Femur (tissue), 1 donor: ENCODE measurements around the gene NPBWR2.
A peak's percentile ranks its signal among the peaks of the same experiment; 100 is the strongest.

Source experiments
- DNase-seq: peaks from one replicate; pipeline ENCODE4 v3.0.0-alpha.2; 2017

The NPBWR2 gene

DNA sequence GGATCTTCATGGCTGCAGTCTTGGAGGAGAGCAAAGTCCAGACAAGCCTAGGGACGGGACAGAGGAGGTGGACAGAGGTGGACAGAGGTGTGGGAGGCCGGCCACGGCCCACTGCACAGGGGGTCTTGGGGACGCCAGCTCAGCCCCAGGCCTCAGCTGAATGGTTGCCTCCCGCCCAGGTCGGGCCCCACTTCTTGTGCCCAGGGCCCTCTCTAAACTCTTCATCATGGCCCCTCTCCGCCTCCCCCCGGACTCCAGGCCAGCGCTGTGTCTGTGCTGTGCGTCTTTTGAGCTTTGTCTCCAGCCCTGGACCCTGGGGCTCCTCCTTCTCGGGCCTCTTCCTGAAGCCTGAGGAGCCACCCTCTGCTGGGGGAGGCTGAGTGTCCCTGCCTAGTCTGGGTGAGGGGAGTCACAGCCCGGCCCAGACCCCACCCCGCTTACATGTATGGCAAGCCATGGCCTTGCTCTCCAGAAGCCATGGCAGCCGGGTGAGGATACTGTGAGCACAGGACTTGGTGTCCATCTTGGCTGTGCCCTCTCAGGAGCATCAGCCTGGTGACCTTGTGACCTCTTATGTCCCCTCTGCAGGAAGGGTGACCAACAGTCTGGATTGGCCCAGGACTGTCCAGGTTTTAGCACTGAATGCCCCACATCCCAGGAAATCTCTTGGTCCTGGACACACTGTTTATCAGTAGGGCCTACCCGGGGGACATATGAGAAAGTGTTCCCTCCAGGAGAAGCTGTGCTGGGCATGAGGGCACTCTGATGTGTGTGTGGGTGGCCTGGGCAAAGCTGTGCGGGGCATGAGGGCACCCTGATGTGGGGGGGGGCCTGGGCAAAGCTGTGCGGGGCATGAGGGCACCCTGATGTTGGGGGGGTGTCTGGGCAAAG lies 9.4 kb upstream of the NPBWR2 start:
- no peak for DNase-seq

DNA sequence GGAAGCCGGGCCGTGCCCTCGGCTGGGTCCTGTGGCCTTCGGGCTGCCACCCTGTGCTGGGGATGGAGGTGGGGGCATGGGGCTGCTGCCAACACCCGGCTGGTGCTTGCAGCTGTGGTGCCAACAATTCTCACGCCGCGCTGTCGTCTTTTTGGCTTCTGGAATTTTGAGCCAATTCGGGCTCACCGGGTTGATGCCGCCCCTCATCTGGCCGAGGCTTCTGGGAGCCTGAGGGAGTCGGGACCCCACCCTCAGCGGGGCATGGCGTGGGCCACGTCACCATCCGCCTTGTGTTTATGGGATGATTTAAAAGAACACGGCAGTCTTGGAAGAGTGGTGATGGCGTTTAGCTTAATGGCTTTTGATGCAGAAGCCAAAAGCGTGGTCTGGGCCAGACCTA lies 8.7 kb upstream of the NPBWR2 start:
- DNase-seq = no peak

DNA sequence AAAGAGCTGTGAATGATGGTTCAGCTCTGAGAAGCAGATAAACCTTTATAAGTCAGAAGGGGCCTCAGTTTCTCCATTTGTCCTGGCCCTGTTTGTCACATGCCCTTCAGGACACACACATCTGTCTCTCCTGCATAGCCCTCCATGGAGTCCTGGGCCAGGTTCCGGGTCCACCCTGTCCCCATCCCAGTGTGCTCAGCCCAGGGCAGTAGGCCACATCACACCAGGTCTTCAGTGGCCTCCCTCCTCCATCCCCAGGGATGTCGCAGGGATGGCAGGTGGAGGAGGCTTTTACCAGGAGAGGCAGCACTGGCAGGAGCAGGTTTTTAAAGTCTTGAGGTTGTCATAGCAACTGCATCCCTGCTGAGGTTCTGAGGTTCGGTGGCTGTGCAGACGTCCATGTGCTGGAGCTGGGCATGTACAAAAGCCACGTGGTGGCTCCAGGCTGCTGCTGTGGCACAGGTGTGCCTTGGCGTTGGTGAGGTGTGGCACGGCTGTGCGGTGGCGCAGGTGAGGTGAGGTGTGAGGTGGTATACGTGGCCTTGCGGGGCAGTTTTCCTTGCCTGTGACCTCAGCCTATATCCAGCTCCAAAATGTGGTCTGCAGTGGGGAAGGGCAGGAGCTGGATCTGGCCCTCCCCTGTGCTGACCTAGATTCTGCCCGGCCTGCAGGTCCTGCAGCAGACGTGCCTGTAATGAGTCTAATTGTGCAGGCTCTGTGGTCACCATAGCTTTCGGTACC lies 8.0 kb upstream of the NPBWR2 start:
- peak; percentile 3 for DNase-seq

DNA sequence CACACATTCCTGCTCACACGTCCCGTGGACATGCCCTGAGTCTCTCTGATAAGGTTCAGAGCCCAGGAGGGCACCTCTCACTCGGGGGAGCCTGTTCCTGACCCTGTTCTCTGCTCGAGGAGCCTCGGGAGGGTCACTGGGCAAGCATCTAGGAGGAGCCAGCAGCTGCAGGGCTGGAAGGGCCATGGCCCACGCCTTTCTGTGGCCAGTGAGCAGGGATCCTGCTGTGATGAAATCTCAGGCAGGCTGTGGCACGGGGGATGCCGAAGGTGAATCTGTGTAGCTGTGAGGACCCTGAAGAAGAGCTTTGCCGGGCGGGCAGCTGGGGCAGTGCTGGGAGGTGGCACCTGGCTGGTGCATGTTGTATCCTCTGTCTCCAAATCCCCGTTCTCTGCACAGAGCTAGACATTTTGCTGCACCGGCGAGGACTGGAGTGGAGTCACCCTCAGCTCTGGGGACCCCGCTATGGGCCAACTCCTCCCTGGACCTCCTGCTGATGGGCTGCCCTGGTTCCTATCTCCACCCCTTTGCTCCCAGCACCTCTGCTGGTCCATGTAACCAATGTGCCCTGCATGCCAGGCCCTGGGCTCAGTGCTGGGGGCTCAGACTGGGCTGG lies 7.1 kb upstream of the NPBWR2 start:
- DNase-seq = peak; percentile 11

DNA sequence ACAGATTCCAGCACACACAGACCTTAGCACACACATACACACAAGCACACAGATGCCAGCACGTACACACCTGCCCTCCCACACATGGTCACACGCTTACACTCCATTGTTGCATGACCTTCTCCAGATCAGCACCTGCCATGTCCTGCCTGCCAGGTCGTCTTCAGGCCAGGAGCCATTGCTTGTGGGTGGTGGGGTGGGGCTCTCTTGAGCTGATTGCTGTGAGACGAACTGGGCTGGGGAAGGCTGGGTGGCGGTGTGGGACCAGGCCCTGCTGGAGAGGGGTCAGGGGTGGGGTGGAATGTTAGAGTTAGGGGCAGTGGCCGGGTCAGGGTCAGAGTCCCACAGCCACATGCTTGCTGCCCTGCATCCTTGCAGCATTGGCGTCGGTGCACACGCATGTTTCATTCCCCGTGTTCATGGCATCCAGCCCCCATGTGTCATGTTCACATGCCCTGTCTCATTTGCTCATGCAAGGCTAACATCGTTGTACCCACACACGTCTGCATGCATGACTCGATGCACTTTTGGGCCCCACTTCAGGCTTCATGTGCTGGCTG lies 6.5 kb upstream of the NPBWR2 start:
- DNase-seq = peak; percentile 14

DNA sequence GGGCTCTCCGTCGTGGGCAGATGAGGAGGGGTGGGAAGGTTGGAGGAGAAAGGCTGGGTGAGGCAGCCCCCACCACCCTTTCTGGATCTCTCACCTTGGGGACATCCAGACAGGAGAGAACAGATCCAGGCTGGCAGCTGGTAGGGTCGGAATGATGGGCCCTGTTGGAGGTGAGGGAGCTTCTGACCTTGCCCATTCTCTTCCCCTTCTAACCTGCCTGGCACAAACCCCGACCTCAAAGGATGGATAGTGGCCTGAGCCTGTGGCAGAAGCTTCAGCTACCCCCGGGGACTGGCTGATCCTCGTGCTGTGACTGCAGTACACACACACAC lies 6.0 kb upstream of the NPBWR2 start:
- no peak for DNase-seq

DNA sequence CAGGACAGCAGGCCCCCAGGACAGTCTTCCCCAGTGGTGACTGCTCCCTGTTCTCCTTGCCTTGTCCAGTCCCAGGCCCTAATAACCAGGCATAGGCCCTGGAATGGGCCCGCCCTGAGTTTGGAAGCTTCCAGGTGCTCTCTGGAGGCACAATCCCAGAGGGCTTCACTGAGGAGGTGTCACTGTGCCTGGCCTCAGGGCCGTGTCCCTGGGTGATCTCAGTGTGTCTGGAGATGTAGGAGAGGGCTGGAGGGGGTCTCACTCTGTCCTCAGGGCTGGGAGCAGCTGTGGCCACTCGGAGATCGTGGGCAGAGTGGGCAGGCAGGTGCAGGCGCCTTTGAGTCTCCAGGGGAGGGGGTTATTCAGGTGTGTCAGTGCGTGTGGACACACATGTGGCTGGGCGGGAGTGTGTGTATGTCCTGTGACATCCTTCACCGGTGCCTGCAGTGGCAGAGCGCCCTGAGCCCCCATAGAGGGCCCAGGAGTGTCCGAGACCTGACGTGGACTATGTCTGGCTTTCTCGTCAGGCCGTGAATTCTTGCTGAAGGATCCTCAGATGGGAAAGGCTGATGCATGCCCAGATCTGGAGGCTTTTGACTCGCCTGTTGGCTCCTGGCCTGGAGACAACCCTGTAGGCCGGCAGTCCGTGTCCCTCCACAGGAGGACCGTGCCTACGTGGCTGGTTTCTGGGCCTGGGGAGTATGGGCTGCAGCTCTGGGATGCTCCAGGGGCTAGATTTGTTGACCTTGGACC lies 5.5 kb upstream of the NPBWR2 start:
- peak; percentile 14 for DNase-seq

DNA sequence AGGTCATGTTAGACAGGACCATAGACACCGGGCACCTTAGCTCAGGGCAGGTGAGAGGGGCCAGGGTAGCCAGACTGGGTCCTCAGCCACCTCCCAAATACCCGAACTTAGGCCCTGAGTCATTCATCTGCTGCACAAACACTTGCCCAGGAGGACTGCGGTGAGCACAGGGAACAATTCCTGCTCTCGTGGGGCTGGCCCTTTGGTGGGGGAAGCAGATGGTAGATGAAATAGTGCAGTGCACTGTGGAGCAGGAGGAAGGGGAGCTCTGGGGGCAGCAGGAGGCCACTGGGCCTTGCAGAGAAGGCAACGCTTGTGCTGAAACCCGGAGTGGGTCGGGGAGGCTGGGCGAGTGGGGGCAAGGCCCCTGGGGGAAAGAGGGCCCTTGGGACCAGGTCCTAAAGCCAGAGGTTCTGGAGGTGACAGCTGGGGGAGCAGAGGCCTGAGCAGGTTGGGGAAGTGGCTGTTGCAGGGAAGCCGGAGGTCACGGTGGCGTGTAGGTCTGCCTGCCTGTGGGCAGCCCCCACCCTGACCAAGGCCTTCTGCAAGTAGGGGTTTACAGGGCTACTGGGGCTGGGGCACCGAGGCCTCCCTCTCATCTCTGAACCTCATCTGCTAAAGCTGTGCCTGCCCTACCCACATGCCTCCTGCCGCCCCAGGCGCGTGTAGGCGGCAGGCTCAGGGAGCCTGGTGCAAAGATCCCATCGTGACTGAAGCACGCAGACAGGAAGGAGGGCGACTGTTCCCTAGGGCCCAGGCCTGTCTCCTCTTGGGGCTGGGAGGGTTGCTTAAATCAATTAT lies 4.7 kb upstream of the NPBWR2 start:
- peak; percentile 11 for DNase-seq

DNA sequence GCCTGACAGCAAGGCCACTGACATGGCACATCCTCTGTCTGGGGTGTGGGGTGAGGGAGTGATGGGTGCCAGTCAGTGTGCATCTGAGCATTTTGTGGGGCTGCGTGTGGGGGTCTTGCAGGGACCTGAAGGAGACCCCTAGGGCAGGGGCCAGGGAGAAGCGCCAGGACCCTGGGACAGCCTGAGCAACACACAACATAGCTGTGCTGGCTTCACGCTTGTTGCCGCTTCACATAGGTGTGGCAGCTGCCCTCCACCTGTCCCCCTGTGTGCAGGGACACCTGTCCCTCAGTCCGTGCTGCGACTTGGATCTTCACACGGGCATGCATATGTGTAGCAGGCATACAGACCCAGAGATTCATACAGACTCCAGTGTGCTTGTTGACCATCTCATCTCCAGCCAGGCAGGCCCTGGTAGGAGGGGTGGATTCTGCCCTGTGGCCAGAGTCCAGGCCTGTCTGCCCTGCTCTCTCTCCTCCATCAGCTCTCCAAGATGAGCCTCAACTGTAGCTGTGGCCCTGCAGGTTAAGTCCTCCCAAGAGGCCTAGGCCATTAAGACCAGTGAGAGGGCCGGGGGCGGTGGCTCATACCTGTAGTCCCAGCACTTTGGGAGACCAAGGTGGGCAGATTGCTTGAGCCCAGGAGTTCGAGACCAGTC lies 3.2 kb upstream of the NPBWR2 start:
- no peak for DNase-seq

DNA sequence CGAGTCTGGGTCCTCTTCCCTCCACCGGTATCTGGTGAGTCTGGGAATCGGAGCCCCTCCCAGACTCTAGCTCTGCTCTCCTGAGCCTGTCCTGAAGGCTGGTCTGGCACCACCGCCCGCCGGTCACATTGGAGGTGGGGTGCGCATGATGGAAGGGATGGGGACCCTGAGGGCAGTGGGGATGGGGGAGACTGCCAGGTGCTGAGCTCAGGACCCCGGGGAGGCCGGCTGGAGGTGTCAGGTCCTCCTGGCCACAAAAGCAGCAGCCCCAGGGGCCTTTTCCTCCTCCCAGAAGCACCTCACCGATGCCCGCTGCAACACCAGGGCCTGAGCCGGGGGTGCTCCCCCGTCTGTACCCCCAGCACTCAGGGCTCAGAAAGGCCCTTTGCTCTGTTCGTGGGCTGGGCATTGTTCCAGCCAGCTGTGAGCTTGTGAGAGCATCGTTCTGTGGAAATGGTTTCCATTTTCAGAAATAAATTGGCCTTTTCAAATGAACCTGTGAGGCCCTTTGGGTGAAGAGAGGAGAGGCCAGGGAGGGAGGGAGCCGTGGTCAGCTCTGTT lies 2.5 kb upstream of the NPBWR2 start:
- DNase-seq = no peak

DNA sequence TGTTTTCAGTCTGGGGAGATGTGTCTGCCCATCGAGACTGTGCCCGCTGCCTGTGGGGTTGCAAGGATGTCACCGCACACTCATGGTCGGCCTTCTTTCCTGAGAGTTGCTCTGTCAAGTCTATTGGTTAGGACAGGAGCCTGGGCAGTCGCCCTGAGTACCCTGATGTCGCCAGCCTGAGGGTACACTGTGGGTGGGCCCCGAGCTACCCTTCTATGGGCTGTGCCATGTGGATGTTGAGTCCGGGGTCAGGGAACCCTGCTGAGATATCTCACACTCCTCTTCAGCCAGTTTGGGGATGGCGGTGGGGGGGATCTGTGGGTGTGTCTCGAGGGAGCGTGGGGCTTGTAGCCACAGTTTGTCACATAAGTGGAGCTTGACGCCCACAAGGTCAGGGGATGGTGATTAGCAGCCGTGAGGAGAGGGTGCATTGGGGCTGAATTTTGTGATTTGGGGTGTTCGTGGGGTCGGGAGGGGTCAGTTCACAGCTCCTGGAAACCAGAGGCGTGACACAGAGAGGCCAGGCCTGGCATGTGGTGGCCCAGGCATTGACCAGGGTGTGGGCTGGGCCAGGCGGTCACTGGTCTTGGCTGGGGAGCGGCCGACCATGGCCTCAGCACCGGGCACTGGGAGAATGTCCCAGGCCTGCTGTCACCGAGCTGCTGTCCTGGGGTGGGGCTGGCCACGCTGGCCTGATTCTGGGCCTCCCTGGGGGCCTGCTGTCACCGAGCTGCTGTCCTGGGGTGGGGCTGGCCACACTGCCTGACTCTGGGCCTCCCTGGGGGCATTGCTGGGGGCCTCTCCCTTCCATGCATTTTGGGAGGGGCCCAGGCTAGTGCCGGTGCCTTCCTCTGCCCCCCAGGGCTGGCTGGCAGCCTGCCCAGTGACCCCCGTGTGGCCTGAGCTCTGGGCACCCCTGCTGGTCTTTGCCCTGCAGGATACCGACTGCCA lies 1.6 kb upstream of the NPBWR2 start:
- DNase-seq = no peak

DNA sequence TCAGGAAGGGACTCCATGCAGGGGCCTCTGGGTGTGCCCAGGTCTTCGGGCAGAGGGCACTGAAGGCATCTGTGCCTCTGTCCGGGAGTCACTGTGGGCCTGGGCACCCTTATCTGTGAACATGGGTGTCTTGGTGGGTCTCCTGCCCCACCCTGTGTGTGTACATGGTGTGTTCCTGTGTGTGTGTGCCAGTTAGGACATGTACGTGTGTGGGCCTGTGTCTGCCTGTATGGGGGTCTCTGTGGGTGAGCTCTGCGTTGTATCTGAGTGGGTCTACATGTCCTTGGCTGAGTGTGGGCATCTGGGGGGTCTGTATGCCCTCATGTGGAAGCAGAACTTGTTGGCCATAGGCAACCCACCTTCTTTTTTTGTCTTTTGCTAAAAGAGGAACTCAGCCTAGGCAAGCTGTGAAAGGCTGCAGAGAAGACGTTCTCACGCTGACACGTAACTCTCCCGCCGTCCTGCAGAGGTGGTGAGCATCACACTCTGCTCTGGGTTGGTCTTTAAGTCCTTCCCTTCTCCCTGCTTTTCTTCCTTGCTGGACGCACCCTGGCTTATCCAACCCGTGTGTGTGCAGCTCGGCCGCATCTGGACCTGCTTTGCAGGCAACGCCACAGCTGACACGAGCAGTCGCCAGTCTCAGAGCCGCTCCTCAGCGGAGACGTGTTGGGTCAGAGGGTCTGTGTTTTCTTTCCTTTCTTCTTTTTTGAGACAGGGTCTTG lies 532 bp upstream of the NPBWR2 start:
- no peak for DNase-seq

DNA sequence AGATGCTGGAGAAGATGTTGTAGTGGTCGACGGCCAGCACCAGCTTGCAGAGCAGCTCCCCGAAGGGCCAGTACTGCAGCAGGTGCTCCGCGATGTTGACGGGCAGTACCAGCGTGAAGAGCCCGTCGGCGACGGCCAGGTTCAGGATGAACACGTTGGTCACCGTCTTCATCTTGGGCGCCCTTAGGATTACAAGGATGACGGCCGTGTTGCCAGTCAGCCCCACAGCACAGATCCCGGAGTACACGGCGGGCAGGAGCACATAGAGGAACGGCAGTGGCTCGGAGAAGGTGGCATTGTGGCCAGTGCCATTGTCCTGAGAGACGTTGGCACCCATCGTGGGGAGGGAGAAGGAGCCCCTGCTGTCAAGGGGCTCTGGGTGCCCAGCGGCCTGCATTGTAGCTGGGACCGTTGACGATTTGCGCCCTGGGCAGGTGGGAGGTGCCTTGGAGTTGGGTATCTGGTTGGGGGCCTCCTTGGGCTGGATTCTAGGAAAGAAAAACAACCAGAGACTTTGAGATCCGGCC lies 867 bp downstream of the NPBWR2 start:
- no peak for DNase-seq

DNA sequence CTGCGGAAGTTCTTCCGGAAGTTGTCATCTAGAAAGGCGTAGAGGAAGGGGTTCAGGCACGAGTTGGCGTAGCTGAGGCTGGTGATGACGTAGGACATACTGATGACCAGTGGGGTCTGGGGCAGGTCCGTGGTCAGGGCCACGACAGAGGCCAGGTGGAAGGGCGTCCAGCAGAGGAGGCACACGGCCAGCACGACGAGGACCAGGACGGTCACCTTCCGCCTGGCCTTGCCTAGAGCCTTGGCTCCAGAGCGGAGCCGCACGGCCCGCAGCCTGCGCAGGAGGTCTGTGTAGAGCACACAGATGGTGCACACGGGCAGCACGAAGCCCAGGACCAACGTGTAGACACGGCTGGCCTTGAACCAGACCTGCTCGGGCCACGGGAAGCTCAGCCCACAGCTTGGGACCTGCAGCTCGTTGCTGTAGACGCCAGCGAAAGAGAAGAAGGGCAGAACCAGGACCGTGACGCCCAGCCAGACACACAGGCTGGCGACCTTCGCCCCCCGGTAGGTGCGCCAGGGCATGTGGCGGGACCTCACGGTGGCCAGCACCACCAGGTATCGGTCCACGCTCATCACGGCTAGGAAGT lies 1.4 kb downstream of the NPBWR2 start:
- no peak for DNase-seq

DNA sequence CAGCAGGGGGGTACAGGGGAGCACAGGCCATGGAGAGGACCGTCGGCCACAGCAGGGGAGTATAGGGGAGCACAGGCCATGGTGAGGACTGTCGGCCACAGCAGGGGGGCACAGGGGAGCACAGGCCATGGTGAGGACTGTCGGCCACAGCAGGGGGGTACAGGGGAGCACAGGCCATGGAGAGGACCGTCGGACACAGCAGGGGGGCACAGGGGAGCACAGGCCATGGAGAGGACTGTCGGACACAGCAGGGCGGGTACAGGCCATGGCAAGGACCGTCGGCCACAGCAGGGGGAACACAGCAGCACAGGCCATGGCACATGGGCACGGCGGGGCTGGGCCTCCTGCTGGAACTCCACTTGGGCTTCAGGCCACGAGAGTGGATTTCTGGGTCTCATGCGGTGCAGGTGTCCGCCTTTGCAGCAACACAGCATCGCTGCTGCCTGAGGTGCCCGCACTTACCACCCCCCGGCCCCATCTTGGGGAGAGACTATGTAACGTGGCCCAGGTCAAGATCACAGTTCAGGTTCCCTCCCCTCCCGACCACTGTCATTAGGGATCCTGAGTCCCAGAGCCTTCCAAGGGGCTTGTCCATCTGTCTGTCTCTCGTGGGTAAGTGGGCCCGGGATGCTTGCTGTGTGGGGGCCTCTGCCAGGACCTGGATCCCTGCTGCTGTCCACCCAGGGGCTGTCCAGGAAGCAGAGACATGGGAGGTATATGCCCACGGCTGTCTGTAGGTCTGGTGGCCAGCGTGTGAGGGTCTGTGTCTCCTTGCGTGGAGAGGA lies 2.5 kb downstream of the NPBWR2 start:
- no peak for DNase-seq

DNA sequence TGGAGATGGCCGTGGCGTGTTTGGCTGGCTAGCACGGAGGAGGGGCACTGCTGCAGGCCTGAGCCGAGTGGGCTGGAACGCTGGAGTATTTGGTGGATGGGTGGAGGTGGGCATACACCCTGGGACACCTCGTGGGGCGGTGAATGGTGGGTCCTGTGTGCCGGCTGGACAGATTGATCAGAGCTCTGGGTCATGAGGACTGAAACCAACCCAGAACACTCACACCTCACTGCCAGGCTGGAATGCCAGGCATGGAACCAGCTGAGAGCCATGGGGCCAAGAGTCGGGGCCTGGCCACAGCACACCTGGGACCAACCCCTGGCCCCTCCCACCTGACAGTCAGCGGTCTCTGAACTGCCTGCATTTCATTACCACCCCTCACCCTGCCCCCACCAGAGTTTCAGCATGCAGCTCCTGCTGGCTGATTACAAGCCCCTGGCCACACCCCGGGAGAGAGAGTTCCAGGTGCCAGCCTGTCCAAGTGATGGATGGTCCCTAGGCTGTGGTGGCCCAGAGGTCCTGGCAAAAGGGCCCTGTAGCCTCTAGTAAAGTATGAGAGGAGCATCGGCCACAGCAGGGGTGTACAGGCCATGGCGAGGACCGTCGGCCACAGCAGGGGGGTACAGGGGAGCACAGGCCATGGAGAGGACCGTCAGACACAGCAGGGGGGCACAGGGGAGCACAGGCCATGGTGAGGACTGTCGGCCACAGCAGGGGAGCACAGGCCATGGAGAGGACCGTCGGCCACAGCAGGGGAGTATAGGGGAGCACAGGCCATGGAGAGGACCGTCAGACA lies 3.3 kb downstream of the NPBWR2 start:
- DNase-seq = peak; percentile 11
